ENCODE results near the gene NPPA. TPM values are rescaled to one million over a fixed set of nuclear protein-coding genes. Genes with fewer than 3 reads are reported as not detected.
A peak's percentile ranks its signal among the peaks of the same experiment; 100 is the strongest.

NPPA gene
- total and polyA plus RNA-seq, 2 experiments from 2014 or later = not detected

DNA sequence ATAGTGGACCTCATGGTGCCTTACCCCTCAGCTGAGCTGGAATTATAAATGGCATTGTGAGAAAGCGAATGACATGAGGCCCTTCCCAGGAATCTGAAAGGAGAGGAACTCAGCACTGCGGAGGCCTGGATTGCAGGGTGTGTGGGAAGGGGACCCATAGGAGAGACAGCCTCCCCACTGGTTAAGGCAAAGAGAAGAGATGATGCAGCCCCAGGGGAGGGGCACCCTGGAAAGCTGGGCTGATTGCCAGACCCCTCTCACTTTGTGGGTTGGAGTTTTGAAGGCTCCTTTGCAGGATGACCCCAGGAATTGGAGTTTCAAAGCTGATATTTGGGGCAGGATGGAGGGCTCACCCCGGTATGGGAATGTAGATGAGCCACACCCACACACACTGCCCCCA is 9.1 kb upstream of the NPPA start:
- no peaks in the 10 kb centered on the region for H3K9me3 ChIP-seq (ENCODE audit: low read depth)
- no peak overlapping the region for H3K4me3 ChIP-seq
- H3K9ac ChIP-seq = no peak overlapping the region
- no peaks in the 10 kb centered on the region for H3K4me1 ChIP-seq (ENCODE audit: insufficient read depth)
- no peak overlapping the region for H2AFZ ChIP-seq
- no peak overlapping the region for H3K4me2 ChIP-seq (ENCODE audit: unreplicated experiment)
- no peaks in the 10 kb centered on the region for H3K79me2 ChIP-seq (ENCODE audit: insufficient read depth)
- WGBS, 2 experiments (ENCODE audit: low coverage in 1 of 2, low lambda C conversion rate in 2 of 2, missing lambda C conversion rate in 2 of 2) = 58 to 60% methylated on average over 3 of the region's 3 CpGs
- no peak overlapping the region for H3K27ac ChIP-seq
- no peaks in the 10 kb centered on the region for H3K9me2 ChIP-seq (ENCODE audit: insufficient read depth)
- H4K20me1 ChIP-seq (ENCODE audit: insufficient read depth) = no peaks in the 10 kb centered on the region
- H3K36me3 ChIP-seq (ENCODE audit: low read depth) = no peaks in the 10 kb centered on the region
- no peak for TF ChIP-seq EZH2phosphoT487 (IDR thresholded peaks at IDR 0.05; ENCODE audit: insufficient read depth, low read depth)
- TF ChIP-seq EZH2 (IDR thresholded peaks at IDR 0.05; ENCODE audit: insufficient read depth, poor library complexity, severe bottlenecking) = no peak
- DNase-seq = no peak
- no peaks in the 10 kb centered on the region for H3F3A ChIP-seq (ENCODE audit: insufficient read depth)
- H3K27me3 ChIP-seq (replicated peaks; ENCODE audit: insufficient read depth) = peaks cover 45% of the 10 kb centered on the region
- in situ Hi-C loops (cut with MboI) = no loop called here

DNA sequence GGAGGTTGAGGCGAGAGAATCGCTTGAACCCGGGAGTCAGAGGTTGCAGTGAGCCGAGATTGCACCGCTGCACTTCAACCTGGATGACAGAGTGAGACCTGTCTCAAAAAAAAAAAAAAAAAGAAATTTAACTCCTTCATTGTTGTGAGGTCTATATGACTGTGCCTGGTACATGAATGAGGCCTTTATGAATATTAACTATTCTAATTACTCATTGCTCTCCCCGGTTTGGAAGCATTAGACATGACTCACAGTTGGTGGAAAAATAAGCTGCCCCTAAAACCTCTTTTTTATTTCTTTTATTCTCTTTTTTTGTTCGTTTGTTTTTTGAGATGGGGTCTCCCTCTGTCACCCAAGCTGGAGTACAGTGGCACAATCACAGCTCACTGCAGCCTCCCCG is 7.8 kb upstream of the NPPA start:
- Histone ChIP-seq H3K79me2 (ENCODE audit: insufficient read depth) (no peaks in the 10 kb centered on the region), H2AFZ (no peak overlapping the region), H4K20me1 (ENCODE audit: insufficient read depth) (no peaks in the 10 kb centered on the region), H3F3A (ENCODE audit: insufficient read depth) (no peaks in the 10 kb centered on the region), H3K4me3 (no peak overlapping the region), H3K27me3 (replicated peaks; ENCODE audit: insufficient read depth) (peaks cover 37% of the 10 kb centered on the region), H3K9me3 (ENCODE audit: low read depth) (no peaks in the 10 kb centered on the region), H3K9ac (no peak overlapping the region), H3K4me1 (ENCODE audit: insufficient read depth) (no peaks in the 10 kb centered on the region), H3K27ac (no peak overlapping the region), H3K9me2 (ENCODE audit: insufficient read depth) (no peaks in the 10 kb centered on the region), H3K36me3 (ENCODE audit: low read depth) (no peaks in the 10 kb centered on the region), H3K4me2 (ENCODE audit: unreplicated experiment) (no peak overlapping the region)
- DNase-seq = no peak
- in situ Hi-C loops (cut with MboI) = no loop called here
- WGBS, 2 experiments (ENCODE audit: low coverage in 1 of 2, low lambda C conversion rate in 2 of 2, missing lambda C conversion rate in 2 of 2) = 66 to 67% methylated on average over 8 of the region's 8 CpGs
- TF ChIP-seq EZH2 (IDR thresholded peaks at IDR 0.05; ENCODE audit: insufficient read depth, poor library complexity, severe bottlenecking) (no peak), EZH2phosphoT487 (IDR thresholded peaks at IDR 0.05; ENCODE audit: insufficient read depth, low read depth) (no peak)

DNA sequence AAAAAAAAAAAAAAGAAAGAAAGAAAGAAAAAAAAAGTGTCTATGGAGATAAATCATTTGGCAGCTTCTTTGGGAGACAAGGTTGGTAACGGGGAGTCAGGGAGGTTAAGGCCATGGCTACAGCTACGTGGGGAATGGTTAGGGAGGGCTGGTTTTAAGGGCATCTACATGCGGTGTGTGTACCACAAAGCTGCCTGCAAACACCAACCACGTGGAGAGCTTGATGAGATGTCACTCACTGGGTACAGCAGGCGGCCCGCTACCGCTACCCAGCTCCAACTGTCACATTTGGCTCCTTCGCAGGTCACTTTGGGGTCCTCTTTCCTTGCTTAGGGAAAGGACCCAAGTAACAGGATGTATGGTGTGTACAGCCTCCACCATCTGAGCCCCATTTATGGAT is 6.9 kb upstream of the NPPA start:
- Histone ChIP-seq H3K4me1 (ENCODE audit: insufficient read depth) (no peaks in the 10 kb centered on the region), H3K27me3 (replicated peaks; ENCODE audit: insufficient read depth) (peaks cover 37% of the 10 kb centered on the region), H3K9me3 (ENCODE audit: low read depth) (no peaks in the 10 kb centered on the region), H3K9me2 (ENCODE audit: insufficient read depth) (no peaks in the 10 kb centered on the region), H3K4me3 (no peak overlapping the region), H3K9ac (no peak overlapping the region), H3K79me2 (ENCODE audit: insufficient read depth) (no peaks in the 10 kb centered on the region), H2AFZ (no peak overlapping the region), H4K20me1 (ENCODE audit: insufficient read depth) (no peaks in the 10 kb centered on the region), H3F3A (ENCODE audit: insufficient read depth) (no peaks in the 10 kb centered on the region), H3K27ac (no peak overlapping the region), H3K4me2 (ENCODE audit: unreplicated experiment) (no peak overlapping the region), H3K36me3 (ENCODE audit: low read depth) (no peaks in the 10 kb centered on the region)
- DNase-seq = no peak
- no peak for TF ChIP-seq EZH2phosphoT487 (IDR thresholded peaks at IDR 0.05; ENCODE audit: insufficient read depth, low read depth)
- no peak for TF ChIP-seq EZH2 (IDR thresholded peaks at IDR 0.05; ENCODE audit: insufficient read depth, poor library complexity, severe bottlenecking)
- 27 to 31% methylated on average over 8 of the region's 8 CpGs for WGBS, 2 experiments (ENCODE audit: low coverage in 1 of 2, low lambda C conversion rate in 2 of 2, missing lambda C conversion rate in 2 of 2)
- in situ Hi-C loops (cut with MboI) = no loop called here

DNA sequence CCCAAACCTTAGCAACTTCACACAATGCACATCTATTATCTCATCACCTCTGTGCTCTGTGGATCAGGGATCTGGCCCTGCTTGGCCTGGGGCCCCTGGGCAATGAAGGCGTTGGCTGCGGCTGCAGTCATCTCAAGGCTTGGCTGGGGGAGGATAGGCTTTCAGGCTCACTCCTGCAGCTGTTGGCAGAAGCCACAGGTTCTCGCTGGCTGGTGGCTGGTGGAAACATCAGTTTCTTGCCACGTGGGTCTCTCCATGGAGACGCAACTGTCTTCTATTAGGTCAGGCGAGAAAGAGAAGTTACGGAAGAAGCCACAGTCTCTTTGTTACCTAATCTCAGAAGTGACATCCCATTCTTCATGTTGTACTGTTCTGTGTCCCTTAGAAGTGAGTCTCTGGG is 3.6 kb upstream of the NPPA start:
- Histone ChIP-seq H3K36me3 (ENCODE audit: low read depth) (no peaks in the 10 kb centered on the region), H3K9ac (no peak overlapping the region), H4K20me1 (ENCODE audit: insufficient read depth) (no peaks in the 10 kb centered on the region), H3K4me1 (ENCODE audit: insufficient read depth) (no peaks in the 10 kb centered on the region), H3K9me3 (ENCODE audit: low read depth) (no peaks in the 10 kb centered on the region), H3K79me2 (ENCODE audit: insufficient read depth) (no peaks in the 10 kb centered on the region), H2AFZ (no peak overlapping the region), H3K27me3 (replicated peaks; ENCODE audit: insufficient read depth) (peaks cover 5% of the 10 kb centered on the region), H3K4me2 (ENCODE audit: unreplicated experiment) (no peak overlapping the region), H3K9me2 (ENCODE audit: insufficient read depth) (no peaks in the 10 kb centered on the region), H3K4me3 (no peak overlapping the region), H3K27ac (no peak overlapping the region), H3F3A (ENCODE audit: insufficient read depth) (no peaks in the 10 kb centered on the region)
- peak; percentile 15 for DNase-seq
- WGBS, 2 experiments (ENCODE audit: low coverage in 1 of 2, low lambda C conversion rate in 2 of 2, missing lambda C conversion rate in 2 of 2) = 4 to 6% methylated on average over 7 of the region's 7 CpGs
- in situ Hi-C loops (cut with MboI) = no loop called here
- TF ChIP-seq EZH2 (IDR thresholded peaks at IDR 0.05; ENCODE audit: insufficient read depth, poor library complexity, severe bottlenecking) (no peak), EZH2phosphoT487 (IDR thresholded peaks at IDR 0.05; ENCODE audit: insufficient read depth, low read depth) (no peak)

DNA sequence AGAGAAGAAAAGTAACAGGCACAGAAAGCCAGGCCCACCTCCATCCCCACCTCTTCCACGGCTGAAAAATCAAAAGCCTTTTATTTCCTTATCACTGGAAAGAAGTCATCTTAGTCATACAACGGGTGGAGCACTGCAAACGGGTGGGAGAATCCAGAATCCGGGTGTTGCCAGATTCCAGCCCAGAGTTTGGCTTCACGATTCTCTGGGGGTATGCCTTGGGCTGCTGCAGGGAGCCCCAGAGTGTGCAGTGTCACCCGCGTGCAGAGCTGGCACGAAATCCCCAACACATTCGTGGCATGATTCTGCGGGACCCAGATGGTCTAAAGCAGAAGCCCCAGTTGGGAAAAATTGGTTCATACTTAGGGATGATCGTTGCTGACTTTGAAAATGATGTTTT is 2.6 kb upstream of the NPPA start:
- H3K4me3 ChIP-seq = no peak overlapping the region
- H3K27me3 ChIP-seq (replicated peaks; ENCODE audit: insufficient read depth) = no peaks in the 10 kb centered on the region; the same call in none of the 2 replicates
- no peaks in the 10 kb centered on the region for H3K9me3 ChIP-seq (ENCODE audit: low read depth)
- no peaks in the 10 kb centered on the region for H3K79me2 ChIP-seq (ENCODE audit: insufficient read depth)
- H3K4me2 ChIP-seq (ENCODE audit: unreplicated experiment) = no peak overlapping the region
- H2AFZ ChIP-seq = no peak overlapping the region
- H3K4me1 ChIP-seq (ENCODE audit: insufficient read depth) = no peaks in the 10 kb centered on the region
- no peak for TF ChIP-seq EZH2 (IDR thresholded peaks at IDR 0.05; ENCODE audit: insufficient read depth, poor library complexity, severe bottlenecking)
- TF ChIP-seq EZH2phosphoT487 (IDR thresholded peaks at IDR 0.05; ENCODE audit: insufficient read depth, low read depth) = no peak
- DNase-seq = no peak
- H4K20me1 ChIP-seq (ENCODE audit: insufficient read depth) = no peaks in the 10 kb centered on the region
- no peaks in the 10 kb centered on the region for H3K9me2 ChIP-seq (ENCODE audit: insufficient read depth)
- H3K9ac ChIP-seq = no peak overlapping the region
- no peaks in the 10 kb centered on the region for H3K36me3 ChIP-seq (ENCODE audit: low read depth)
- WGBS, 2 experiments (ENCODE audit: low coverage in 1 of 2, low lambda C conversion rate in 2 of 2, missing lambda C conversion rate in 2 of 2) = 25 to 30% methylated on average over 11 of the region's 11 CpGs
- in situ Hi-C loops (cut with MboI) = no loop called here
- no peaks in the 10 kb centered on the region for H3F3A ChIP-seq (ENCODE audit: insufficient read depth)
- no peak overlapping the region for H3K27ac ChIP-seq
